Gastroesophageal sphincter (tissue), 4 donors: ENCODE results near the gene TSHR. TPM values are rescaled to one million over a fixed set of nuclear protein-coding genes. Genes with fewer than 3 reads are reported as not detected.
A peak's percentile ranks its signal among the peaks of the same experiment; 100 is the strongest.

Experiments
- ATAC-seq: fragments of 150-250 bp; one replicate; pipeline ENCODE4 v1.9.1; 2016; ENCODE audit warnings: mild to moderate bottlenecking, moderate library complexity
- H3K27ac ChIP-seq, 4 donors: fragments of 200-600 bp; sonication (generic) in 3 of 4; 1 replicate in 3 of 4; 2 replicates in 1 of 4; pipeline ENCODE4 v1.5.1; 2016 to 2019
- H3K27me3 ChIP-seq: fragments of 200-600 bp; sonication (generic); one replicate; pipeline ENCODE4 v1.5.1; 2019
- H3K36me3 ChIP-seq, 2 donors: fragments of 200-600 bp; sonication (generic); one replicate each; pipeline ENCODE4 v1.5.1; 2019; ENCODE audit warnings: control low read depth in 1 of 2
- H3K4me1 ChIP-seq, 3 donors: fragments of 200-600 bp; sonication (generic); 1 replicate in 2 of 3; 2 replicates in 1 of 3; pipeline ENCODE4 v1.5.1; 2016 to 2019; ENCODE audit warnings: control low read depth in 2 of 3
- H3K4me3 ChIP-seq, 2 donors: fragments of 200-600 bp; sonication (generic); one replicate each; pipeline ENCODE4 v1.5.1; 2019; ENCODE audit warnings: mild to moderate bottlenecking in 1 of 2, moderate library complexity in 1 of 2
- H3K9me3 ChIP-seq, 3 donors: fragments of 200-600 bp; sonication (generic); one replicate each; pipeline ENCODE4 v1.5.1; 2017 to 2019; ENCODE audit warnings: control low read depth in 2 of 3
- EP300 ChIP-seq: sonication (generic); formaldehyde crosslinking; IDR thresholded peaks from one replicate; pipeline ENCODE4 v1.6.1; 2017; ENCODE audit warnings: antibody characterized with exemption, mild to moderate bottlenecking
- POLR2A ChIP-seq, 2 donors: fragments of 450-650 bp; IDR thresholded peaks; one replicate each; pipeline ENCODE4 v1.6.1; 2017; ENCODE audit warnings: antibody characterized with exemption in 2 of 2, mild to moderate bottlenecking in 2 of 2, moderate library complexity in 1 of 2
- POLR2AphosphoS5 ChIP-seq: sonication (generic); formaldehyde crosslinking; IDR thresholded peaks from one replicate; pipeline ENCODE4 v1.6.1; 2017; ENCODE audit warnings: antibody characterized with exemption
- WGBS, 2 donors: methylation state at CpG; one replicate each; pipeline ENCODE4 v1.1.5; 2018; ENCODE audit warnings: low coverage in 1 of 2; 5-methylcytosine and 5-hydroxymethylcytosine counted together
- total RNA-seq, 4 donors: library from RNA; depleted of rRNA; stranded (reverse); fragments of >200 nt; gene quantifications; one replicate each; pipeline ENCODE4 v1.1.0, GENCODE V29; 2016
- TF ChIP-seq, protein P1 (sequence below), 4 experiments: fragments of 200-600 bp in 2 of 4; fragments of 450-650 bp in 2 of 4; sonication (generic) in 1 of 4; IDR thresholded peaks; one replicate each; pipeline ENCODE4 v1.5.1; 2017 to 2019; ENCODE audit warnings: antibody characterized with exemption in 4 of 4, mild to moderate bottlenecking in 2 of 4, moderate library complexity in 2 of 4

TSHR gene
- total RNA-seq, 4 donors from 2014 or later: 0.08 TPM; not detected in 3

DNA sequence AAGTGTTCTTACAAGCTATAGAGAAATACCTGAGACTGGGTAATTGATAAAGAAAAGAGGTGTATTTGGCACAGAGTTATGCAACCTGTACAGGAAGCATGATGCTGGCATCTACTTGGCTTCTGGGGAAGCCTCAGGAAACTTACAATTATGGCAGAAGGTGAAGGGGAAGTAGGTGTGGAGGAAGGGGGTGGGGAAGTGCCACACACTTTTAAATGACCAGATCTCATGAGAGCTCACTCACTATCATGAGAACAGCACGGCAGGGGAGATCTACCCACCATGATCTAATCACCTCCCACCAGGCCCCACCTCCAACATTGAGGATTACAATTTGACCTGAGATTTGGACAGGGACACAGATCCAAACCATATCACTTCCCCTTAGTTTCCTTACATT lies 32.8 kb downstream of the TSHR start:
- 63 to 67% methylated on average over 1 of the region's 1 CpG for WGBS, 2 donors
- H3K27ac ChIP-seq: no peak overlapping the region
- H3K27me3 ChIP-seq: peaks cover 31% of the 10 kb centered on the region
- H3K4me3 ChIP-seq: no peak overlapping the region
- H3K9me3 ChIP-seq: no peaks in the 10 kb centered on the region
- H3K4me1 ChIP-seq: no peaks in the 10 kb centered on the region
- ATAC-seq: no peak
- H3K36me3 ChIP-seq: no peaks in the 10 kb centered on the region
- TF ChIP-seq, protein P1, sequence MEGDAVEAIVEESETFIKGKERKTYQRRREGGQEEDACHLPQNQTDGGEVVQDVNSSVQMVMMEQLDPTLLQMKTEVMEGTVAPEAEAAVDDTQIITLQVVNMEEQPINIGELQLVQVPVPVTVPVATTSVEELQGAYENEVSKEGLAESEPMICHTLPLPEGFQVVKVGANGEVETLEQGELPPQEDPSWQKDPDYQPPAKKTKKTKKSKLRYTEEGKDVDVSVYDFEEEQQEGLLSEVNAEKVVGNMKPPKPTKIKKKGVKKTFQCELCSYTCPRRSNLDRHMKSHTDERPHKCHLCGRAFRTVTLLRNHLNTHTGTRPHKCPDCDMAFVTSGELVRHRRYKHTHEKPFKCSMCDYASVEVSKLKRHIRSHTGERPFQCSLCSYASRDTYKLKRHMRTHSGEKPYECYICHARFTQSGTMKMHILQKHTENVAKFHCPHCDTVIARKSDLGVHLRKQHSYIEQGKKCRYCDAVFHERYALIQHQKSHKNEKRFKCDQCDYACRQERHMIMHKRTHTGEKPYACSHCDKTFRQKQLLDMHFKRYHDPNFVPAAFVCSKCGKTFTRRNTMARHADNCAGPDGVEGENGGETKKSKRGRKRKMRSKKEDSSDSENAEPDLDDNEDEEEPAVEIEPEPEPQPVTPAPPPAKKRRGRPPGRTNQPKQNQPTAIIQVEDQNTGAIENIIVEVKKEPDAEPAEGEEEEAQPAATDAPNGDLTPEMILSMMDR (IDR thresholded peaks at IDR 0.05): no peak
- TF ChIP-seq EP300: no peak
- TF ChIP-seq POLR2A (IDR thresholded peaks at IDR 0.05): no peak
- no peak for TF ChIP-seq POLR2AphosphoS5

DNA sequence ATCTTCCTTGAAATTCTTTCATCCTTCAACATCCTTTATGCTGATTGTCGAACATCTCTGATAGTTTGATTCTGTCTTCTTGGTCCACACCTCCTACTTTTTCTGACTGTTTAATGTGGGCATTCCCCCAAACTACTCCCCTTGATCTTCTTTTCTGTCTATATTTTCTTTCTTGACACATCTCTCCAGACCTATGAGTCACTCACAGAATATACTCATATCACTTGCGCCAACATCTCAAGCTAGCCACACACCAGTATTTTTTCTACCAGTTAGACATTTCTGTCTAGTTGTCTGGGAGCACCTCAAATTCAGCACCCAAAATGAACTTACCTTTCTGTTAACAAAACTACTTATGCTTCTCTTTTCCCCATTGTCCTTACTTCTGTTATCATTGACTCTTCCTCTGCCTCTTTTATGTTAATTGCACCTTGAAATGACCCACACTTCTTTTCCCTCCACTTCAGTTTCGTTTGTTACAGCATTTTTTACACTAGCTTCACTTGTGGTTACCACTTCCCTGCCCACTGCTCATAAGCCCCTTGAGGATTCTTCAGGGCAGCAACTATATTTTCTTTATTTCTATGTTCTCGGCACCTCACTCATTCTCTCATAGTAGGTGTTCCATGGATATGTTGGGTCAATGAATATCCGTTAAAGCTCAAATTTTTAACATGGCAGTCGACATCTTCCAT lies 33.5 kb downstream of the TSHR start:
- TF ChIP-seq POLR2AphosphoS5: no peak
- TF ChIP-seq POLR2A (IDR thresholded peaks at IDR 0.05): no peak
- TF ChIP-seq EP300: no peak
- Histone ChIP-seq H3K9me3 (no peaks in the 10 kb centered on the region), H3K27me3 (peaks cover 31% of the 10 kb centered on the region), H3K4me1 (no peaks in the 10 kb centered on the region), H3K27ac (no peak overlapping the region), H3K4me3 (no peak overlapping the region), H3K36me3 (no peaks in the 10 kb centered on the region)
- WGBS, 2 donors: 68 to 80% methylated on average over 6 of the region's 6 CpGs
- no peak for ATAC-seq

DNA sequence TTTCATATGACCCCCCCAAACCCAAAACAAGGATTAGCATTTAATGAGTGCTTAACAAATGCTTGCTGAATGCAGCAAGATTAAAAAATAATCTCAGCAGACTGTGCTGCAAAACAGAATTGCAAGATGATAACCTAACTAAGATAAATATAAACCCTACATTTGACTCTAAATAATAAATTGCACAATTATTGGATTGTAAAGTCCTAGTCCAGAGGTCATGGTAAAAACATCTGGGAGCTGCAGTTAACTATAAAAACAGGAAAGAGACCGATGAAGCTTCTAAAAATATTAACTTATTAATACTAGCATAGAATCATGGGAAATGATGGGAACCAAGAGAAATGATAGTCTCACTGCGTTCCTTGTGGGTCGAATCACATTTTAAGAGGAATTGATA lies 37.2 kb downstream of the TSHR start:
- 60 to 61% methylated on average over 3 of the region's 3 CpGs for WGBS, 2 donors
- no peaks in the 10 kb centered on the region for H3K36me3 ChIP-seq
- peaks cover 0 to 8% (median 0%) of the 10 kb centered on the region in 3 donors for H3K4me1 ChIP-seq
- ATAC-seq: no peak
- H3K27ac ChIP-seq: no peak overlapping the region
- H3K9me3 ChIP-seq: no peaks in the 10 kb centered on the region
- no peak for TF ChIP-seq POLR2AphosphoS5
- no peak for TF ChIP-seq POLR2A (IDR thresholded peaks at IDR 0.05)
- TF ChIP-seq, protein P1 (IDR thresholded peaks at IDR 0.05): no peak
- TF ChIP-seq EP300: no peak
- H3K27me3 ChIP-seq: peaks cover 33% of the 10 kb centered on the region
- H3K4me3 ChIP-seq: no peak overlapping the region

DNA sequence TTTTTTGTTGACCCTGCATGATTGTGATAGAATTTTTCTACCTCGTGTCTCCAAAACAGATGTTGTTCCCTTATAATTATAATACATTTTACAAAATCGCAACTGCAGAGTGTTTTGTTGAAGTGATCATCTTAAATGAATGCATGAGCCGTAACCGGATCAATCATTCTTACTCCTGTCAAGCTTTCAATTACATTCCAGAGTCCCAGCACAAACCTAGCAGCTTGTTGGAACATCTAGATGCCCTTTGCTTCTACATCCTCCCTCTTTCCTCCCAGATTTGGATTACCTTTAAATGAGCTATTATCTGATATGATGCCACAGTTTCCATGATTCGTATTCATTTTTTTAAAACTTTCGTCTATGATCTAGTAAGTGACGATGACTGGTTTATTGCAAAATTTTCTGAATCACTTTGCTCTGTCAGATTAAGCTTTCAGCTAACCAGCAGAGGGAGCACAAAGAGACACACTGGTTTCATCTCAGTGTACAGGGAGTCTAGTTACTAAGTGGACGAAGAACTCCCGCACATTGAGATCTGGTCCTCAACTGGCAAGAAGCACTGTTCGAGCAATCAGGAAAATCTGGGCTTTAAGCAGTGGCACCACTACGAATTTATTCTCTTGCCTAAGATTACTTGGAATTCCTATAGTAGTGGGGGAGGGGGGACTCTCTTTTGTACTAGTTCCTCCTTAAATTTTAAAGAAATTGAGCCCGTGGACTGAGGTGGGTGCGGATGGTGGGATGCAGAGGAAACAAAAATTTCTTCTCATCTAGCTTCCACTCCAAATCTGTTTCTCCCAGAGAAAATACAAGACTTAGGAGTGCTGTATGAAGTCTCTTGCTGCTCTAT lies 40.9 kb downstream of the TSHR start:
- peak; percentile 95 for ATAC-seq
- TF ChIP-seq, protein P1 (IDR thresholded peaks at IDR 0.05): peak; percentile 56 to 84 (median 73)
- TF ChIP-seq EP300 (no peak), POLR2A (IDR thresholded peaks at IDR 0.05) (no peak), POLR2AphosphoS5 (peak; percentile 50)

DNA sequence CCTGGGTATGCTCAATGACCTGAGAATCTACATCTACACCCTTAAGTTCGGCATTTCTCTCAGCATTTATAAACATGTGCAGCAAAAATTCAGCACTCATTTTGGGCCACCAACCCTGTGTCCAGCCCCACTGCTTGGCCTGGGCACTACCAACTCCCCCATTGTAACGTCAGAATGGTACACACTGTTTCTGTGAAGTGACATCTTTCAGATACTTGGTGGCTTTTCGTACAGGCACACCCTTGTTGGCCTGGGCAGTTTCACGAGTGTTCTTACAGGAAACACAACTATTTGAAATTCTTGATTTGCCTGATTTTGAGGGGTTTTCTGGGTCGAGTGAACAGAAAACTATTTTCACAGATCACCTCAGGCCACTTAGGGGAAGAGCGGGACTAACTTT lies 46.0 kb downstream of the TSHR start:
- Histone ChIP-seq H3K9me3 (no peaks in the 10 kb centered on the region), H3K36me3 (no peaks in the 10 kb centered on the region), H3K27me3 (peaks cover 7% of the 10 kb centered on the region), H3K4me3 (no peak overlapping the region), H3K4me1 (peaks cover 0 to 4% (median 0%) of the 10 kb centered on the region in 3 donors), H3K27ac (no peak overlapping the region)
- TF ChIP-seq POLR2A (IDR thresholded peaks at IDR 0.05): no peak
- 53 to 80% methylated on average over 2 to 6 of the region's 6 CpGs for WGBS, 2 donors
- no peak for ATAC-seq

More for the DNA sequence above, 40.9 kb downstream of the TSHR start:
- Histone ChIP-seq H3K4me3 (no peak overlapping the region), H3K36me3 (no peaks in the 10 kb centered on the region), H3K27me3 (peaks cover 14% of the 10 kb centered on the region), H3K9me3 (no peaks in the 10 kb centered on the region), H3K27ac (no peak overlapping the region), H3K4me1 (peaks cover 0 to 8% (median 0%) of the 10 kb centered on the region in 3 donors)
- 33 to 39% methylated on average over 12 to 13 of the region's 13 CpGs for WGBS, 2 donors
